SK-N-SH treated with all-trans-retinoic acid at 6 μM for 48 hours (cell line): Measurements from ENCODE around the gene ZNF484.

Source experiments
- ARNTL ChIP-seq: fragments of 450-650 bp; formaldehyde crosslinking; IDR thresholded peaks from 2 replicates; pipeline ENCODE4 v1.5.0; 2020; ENCODE audit warnings: low read depth, mild to moderate bottlenecking, moderate library complexity, borderline replicate concordance
- ESRRG ChIP-seq: fragments of 250-450 bp; sonication (Bioruptor Pico); IDR thresholded peaks from 2 replicates; pipeline ENCODE4 v1.6.1; 2021; ENCODE audit warnings: mild to moderate bottlenecking
- GLIS3 ChIP-seq: fragments of 250-450 bp; sonication (Bioruptor Pico); IDR thresholded peaks from 2 replicates; pipeline ENCODE4 v1.5.0; 2020; ENCODE audit warnings: mild to moderate bottlenecking, moderate library complexity
- ISL1 ChIP-seq: fragments of 250-450 bp; sonication (Bioruptor Pico); IDR thresholded peaks from 2 replicates; pipeline ENCODE4 v2.1.2; 2022; ENCODE audit warnings: mild to moderate bottlenecking, moderate library complexity
- PATZ1 ChIP-seq: fragments of 250-450 bp; sonication (Bioruptor Pico); IDR thresholded peaks from 2 replicates; pipeline ENCODE4 v1.8.0; 2020; ENCODE audit warnings: mild to moderate bottlenecking, moderate library complexity, borderline replicate concordance
- POU6F1 ChIP-seq: fragments of 250-450 bp; sonication (Bioruptor Pico); IDR thresholded peaks from 2 replicates; pipeline ENCODE4 v1.8.0; 2021; ENCODE audit warnings: low read depth, mild to moderate bottlenecking, moderate library complexity, borderline replicate concordance
- RARB ChIP-seq: fragments of 250-450 bp; sonication (Bioruptor Pico); IDR thresholded peaks from 2 replicates; pipeline ENCODE4 v1.8.0; 2021; ENCODE audit warnings: mild to moderate bottlenecking, moderate library complexity
- ZC3H10 ChIP-seq: fragments of 250-450 bp; sonication (Bioruptor Pico); IDR thresholded peaks from 2 replicates; pipeline ENCODE4 v1.5.1; 2021; ENCODE audit warnings: mild to moderate bottlenecking, moderate library complexity
- ZFP3 ChIP-seq: fragments of 250-450 bp; sonication (Bioruptor Pico); IDR thresholded peaks from 2 replicates; pipeline ENCODE4 v1.5.0; 2020; ENCODE audit warnings: mild to moderate bottlenecking, moderate library complexity
- ZFP30 ChIP-seq: fragments of 450-650 bp; formaldehyde crosslinking; IDR thresholded peaks from 2 replicates; pipeline ENCODE4 v1.5.0; 2022; ENCODE audit warnings: mild to moderate bottlenecking, moderate library complexity
- ZNF70 ChIP-seq: fragments of 450-650 bp; formaldehyde crosslinking; IDR thresholded peaks from 2 replicates; pipeline ENCODE4 v1.5.0; 2020; ENCODE audit warnings: mild to moderate bottlenecking, moderate library complexity
- ZNF8 ChIP-seq: fragments of 450-650 bp; formaldehyde crosslinking; IDR thresholded peaks from 2 replicates; pipeline ENCODE4 v1.5.0; 2020; ENCODE audit warnings: mild to moderate bottlenecking, moderate library complexity
- TF ChIP-seq, protein P1 (sequence below): fragments of 250-450 bp; sonication (Bioruptor Pico); IDR thresholded peaks from 2 replicates; pipeline ENCODE4 v1.5.0; 2020; ENCODE audit warnings: mild to moderate bottlenecking, moderate library complexity

DNA sequence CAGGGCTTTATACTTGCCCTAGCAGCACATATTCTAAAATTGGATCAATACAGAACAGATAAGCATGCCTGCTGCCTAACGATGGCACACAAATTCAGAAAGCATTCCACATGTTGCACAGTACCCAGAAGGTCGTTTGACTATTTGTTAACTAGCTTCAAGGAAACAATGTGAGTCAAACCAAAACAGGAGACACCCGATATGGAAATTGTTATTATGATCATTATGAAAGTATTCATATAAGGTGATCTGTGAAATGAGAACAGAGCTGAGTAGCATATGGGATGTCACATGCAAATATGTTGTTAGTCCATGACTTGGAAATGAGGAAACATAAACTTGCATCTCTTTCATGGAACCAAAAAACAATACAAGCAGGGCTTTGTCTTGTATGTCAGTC is 56.9 kb downstream of the ZNF484 start:
- TF ChIP-seq ZNF8 = no peak
- TF ChIP-seq ESRRG (CRISPR knock-in tag) = no peak
- TF ChIP-seq PATZ1 (CRISPR knock-in tag) = no peak
- TF ChIP-seq, protein P1, sequence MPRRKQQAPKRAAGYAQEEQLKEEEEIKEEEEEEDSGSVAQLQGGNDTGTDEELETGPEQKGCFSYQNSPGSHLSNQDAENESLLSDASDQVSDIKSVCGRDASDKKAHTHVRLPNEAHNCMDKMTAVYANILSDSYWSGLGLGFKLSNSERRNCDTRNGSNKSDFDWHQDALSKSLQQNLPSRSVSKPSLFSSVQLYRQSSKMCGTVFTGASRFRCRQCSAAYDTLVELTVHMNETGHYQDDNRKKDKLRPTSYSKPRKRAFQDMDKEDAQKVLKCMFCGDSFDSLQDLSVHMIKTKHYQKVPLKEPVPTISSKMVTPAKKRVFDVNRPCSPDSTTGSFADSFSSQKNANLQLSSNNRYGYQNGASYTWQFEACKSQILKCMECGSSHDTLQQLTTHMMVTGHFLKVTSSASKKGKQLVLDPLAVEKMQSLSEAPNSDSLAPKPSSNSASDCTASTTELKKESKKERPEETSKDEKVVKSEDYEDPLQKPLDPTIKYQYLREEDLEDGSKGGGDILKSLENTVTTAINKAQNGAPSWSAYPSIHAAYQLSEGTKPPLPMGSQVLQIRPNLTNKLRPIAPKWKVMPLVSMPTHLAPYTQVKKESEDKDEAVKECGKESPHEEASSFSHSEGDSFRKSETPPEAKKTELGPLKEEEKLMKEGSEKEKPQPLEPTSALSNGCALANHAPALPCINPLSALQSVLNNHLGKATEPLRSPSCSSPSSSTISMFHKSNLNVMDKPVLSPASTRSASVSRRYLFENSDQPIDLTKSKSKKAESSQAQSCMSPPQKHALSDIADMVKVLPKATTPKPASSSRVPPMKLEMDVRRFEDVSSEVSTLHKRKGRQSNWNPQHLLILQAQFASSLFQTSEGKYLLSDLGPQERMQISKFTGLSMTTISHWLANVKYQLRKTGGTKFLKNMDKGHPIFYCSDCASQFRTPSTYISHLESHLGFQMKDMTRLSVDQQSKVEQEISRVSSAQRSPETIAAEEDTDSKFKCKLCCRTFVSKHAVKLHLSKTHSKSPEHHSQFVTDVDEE (CRISPR knock-in tag) = no peak
- no peak for TF ChIP-seq RARB (CRISPR knock-in tag)
- TF ChIP-seq ZFP30 = no peak
- TF ChIP-seq ZNF70 (CRISPR knock-in tag) = no peak
- TF ChIP-seq ISL1 (CRISPR knock-in tag) = no peak
- no peak for TF ChIP-seq GLIS3 (CRISPR knock-in tag)
- TF ChIP-seq ZC3H10 (CRISPR knock-in tag) = no peak
- TF ChIP-seq ARNTL (CRISPR knock-in tag) = no peak
- TF ChIP-seq ZFP3 (CRISPR knock-in tag) = no peak
- no peak for TF ChIP-seq POU6F1
